Measurements from ENCODE around the gene CDK18. TPM values are rescaled to one million over a fixed set of nuclear protein-coding genes. Genes with fewer than 3 reads are reported as not detected.

The CDK18 gene
- total and polyA plus RNA-seq, 12 donors: 3.2 to 52.0 (median 18.2) TPM

GRCh38 chr1:205466595-205467220 lies 37.8 kb upstream of the CDK18 start:
- H3K36me3 ChIP-seq (replicated peaks in 1 of 2): no peaks in the 10 kb centered on the region
- no peak for DNase-seq
- no peaks in the 10 kb centered on the region for H3K9me3 ChIP-seq (replicated peaks in 1 of 3)
- TF ChIP-seq POLR2A (IDR thresholded peaks at IDR 0.05): no peak
- TF ChIP-seq CTCF (IDR thresholded peaks at IDR 0.05): no peak
- H3K27ac ChIP-seq: no peak overlapping the region
- H3K4me3 ChIP-seq: no peak overlapping the region
- WGBS, 4 donors: 44 to 59% (median 49%) methylated on average over 6 to 7 of the region's 7 CpGs
- H3K4me1 ChIP-seq (replicated peaks in 1 of 2): no peaks in the 10 kb centered on the region
- H3K27me3 ChIP-seq: peaks cover 11% of the 10 kb centered on the region
- intact Hi-C loops (cut with DNase I): no loop called here

GRCh38 chr1:205470131-205470530 lies 34.3 kb upstream of the CDK18 start:
- H3K4me1 ChIP-seq (replicated peaks in 1 of 2): no peaks in the 10 kb centered on the region
- no peak overlapping the region for H3K27ac ChIP-seq
- no peak for DNase-seq
- intact Hi-C loops (cut with DNase I): no loop called here
- H3K36me3 ChIP-seq (replicated peaks in 1 of 2): no peaks in the 10 kb centered on the region
- peaks cover 4% of the 10 kb centered on the region for H3K27me3 ChIP-seq
- no peaks in the 10 kb centered on the region for H3K9me3 ChIP-seq (replicated peaks in 1 of 3)
- no peak overlapping the region for H3K4me3 ChIP-seq
- TF ChIP-seq CTCF (IDR thresholded peaks at IDR 0.05) (no peak), POLR2A (IDR thresholded peaks at IDR 0.05) (no peak)
- 88 to 92% (median 90%) methylated on average over 6 of the region's 6 CpGs for WGBS, 4 donors

GRCh38 chr1:205472737-205473441 lies 31.6 kb upstream of the CDK18 start:
- intact Hi-C loops (cut with DNase I): no loop called here
- H3K9me3 ChIP-seq (replicated peaks in 1 of 3): no peaks in the 10 kb centered on the region
- H3K36me3 ChIP-seq (replicated peaks in 1 of 2): no peaks in the 10 kb centered on the region
- H3K27me3 ChIP-seq: peaks cover 3% of the 10 kb centered on the region
- TF ChIP-seq CTCF (IDR thresholded peaks at IDR 0.05): no peak
- no peak for TF ChIP-seq POLR2A (IDR thresholded peaks at IDR 0.05)
- H3K4me3 ChIP-seq: no peak overlapping the region
- H3K4me1 ChIP-seq (replicated peaks in 1 of 2): no peaks in the 10 kb centered on the region
- no peak for DNase-seq
- 23 to 30% (median 26%) methylated on average over 10 to 13 of the region's 13 CpGs for WGBS, 4 donors
- no peak overlapping the region for H3K27ac ChIP-seq

GRCh38 chr1:205473475-205473874 lies 31.0 kb upstream of the CDK18 start:
- H3K27ac ChIP-seq: no peak overlapping the region
- no peak overlapping the region for H3K4me3 ChIP-seq
- no peak for DNase-seq
- peaks cover 3% of the 10 kb centered on the region for H3K27me3 ChIP-seq
- TF ChIP-seq POLR2A (IDR thresholded peaks at IDR 0.05): no peak
- TF ChIP-seq CTCF (IDR thresholded peaks at IDR 0.05): no peak
- no peaks in the 10 kb centered on the region for H3K9me3 ChIP-seq (replicated peaks in 1 of 3)
- 44 to 60% (median 53%) methylated on average over 4 of the region's 4 CpGs for WGBS, 4 donors
- no peaks in the 10 kb centered on the region for H3K4me1 ChIP-seq (replicated peaks in 1 of 2)
- intact Hi-C loops (cut with DNase I): no loop called here
- H3K36me3 ChIP-seq (replicated peaks in 1 of 2): no peaks in the 10 kb centered on the region

All from adrenal gland (tissue), 12 donors.